B cell (primary cell): Measurements from ENCODE around the gene CCDC182.

Experiments used
- EZH2 ChIP-seq: IDR thresholded peaks from 2 replicates; pipeline ENCODE4 v1.6.1; 2012; ENCODE audit warnings: borderline replicate concordance, low read depth, mild to moderate bottlenecking, moderate library complexity, low read length; ENCODE audit not compliant: insufficient read depth, poor library complexity, severe bottlenecking
- TF ChIP-seq, protein P1 (sequence below): fragments of 200-600 bp; IDR thresholded peaks from one replicate; pipeline ENCODE4 v1.8.0; 2022; ENCODE audit warnings: antibody characterized with exemption, mild to moderate bottlenecking

DNA sequence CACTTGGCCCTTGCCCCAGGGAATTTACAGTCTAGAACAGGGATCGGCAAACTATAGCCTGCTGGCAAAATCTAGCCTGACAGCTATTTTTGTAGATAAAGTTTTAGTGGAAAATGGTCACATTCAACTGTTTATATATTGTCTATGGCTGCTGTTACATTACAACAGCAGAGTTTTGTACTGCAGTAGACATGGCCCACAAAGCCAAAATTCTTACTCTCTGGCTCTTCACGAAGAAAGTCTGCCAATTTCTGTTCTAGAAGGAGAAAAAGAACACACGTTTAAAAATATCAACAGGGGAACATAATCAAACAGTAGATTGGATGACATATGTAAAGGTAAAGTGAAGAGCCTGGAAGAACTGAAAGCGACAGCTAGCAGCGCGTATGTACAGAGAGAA, 33.2 kb upstream of the CCDC182 start:
- TF ChIP-seq, protein P1, sequence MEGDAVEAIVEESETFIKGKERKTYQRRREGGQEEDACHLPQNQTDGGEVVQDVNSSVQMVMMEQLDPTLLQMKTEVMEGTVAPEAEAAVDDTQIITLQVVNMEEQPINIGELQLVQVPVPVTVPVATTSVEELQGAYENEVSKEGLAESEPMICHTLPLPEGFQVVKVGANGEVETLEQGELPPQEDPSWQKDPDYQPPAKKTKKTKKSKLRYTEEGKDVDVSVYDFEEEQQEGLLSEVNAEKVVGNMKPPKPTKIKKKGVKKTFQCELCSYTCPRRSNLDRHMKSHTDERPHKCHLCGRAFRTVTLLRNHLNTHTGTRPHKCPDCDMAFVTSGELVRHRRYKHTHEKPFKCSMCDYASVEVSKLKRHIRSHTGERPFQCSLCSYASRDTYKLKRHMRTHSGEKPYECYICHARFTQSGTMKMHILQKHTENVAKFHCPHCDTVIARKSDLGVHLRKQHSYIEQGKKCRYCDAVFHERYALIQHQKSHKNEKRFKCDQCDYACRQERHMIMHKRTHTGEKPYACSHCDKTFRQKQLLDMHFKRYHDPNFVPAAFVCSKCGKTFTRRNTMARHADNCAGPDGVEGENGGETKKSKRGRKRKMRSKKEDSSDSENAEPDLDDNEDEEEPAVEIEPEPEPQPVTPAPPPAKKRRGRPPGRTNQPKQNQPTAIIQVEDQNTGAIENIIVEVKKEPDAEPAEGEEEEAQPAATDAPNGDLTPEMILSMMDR, result no peak
- TF ChIP-seq EZH2, result no peak
